Activated T-helper 17 cell treated with anti-CD3 and anti-CD28 coated beads, Interleukin-2, amount 50 U/mL, for 72 hours (primary cell): ENCODE results near the gene ZDHHC17. TPM values are rescaled to one million over a fixed set of nuclear protein-coding genes. Genes with fewer than 3 reads are reported as not detected.
"Not testable (repeated sequence)": the region's sequence is repeated elsewhere in the genome, so short reads cannot be mapped to it uniquely, and the experiment has no call there.

Experiments used
- ATAC-seq: fragments of 150-1000 bp; cut with Tn5 transposase; replicated peaks from 2 replicates; pipeline ENCODE4 v1.10.0; 2021; ENCODE audit warnings: mild to moderate bottlenecking, moderate library complexity
- H3K27ac Mint-ChIP-seq: one replicate; pipeline ENCODE4 v1.8.0; 2022; ENCODE audit warnings: mixed read lengths
- H3K27me3 Mint-ChIP-seq: one replicate; pipeline ENCODE4 v1.8.0; 2022; ENCODE audit warnings: mixed read lengths
- H3K36me3 Mint-ChIP-seq: one replicate; pipeline ENCODE4 v1.8.0; 2022; ENCODE audit warnings: low read depth, mild to moderate bottlenecking, mixed read lengths
- H3K4me1 Mint-ChIP-seq: one replicate; pipeline ENCODE4 v1.8.0; 2022; ENCODE audit warnings: mixed read lengths
- H3K4me3 Mint-ChIP-seq: one replicate; pipeline ENCODE4 v1.8.0; 2022; ENCODE audit warnings: mild to moderate bottlenecking, mixed read lengths
- H3K9me3 Mint-ChIP-seq: one replicate; pipeline ENCODE4 v1.8.0; 2022; ENCODE audit warnings: mixed read lengths
- total RNA-seq, 2 donors: library from RNA; stranded (reverse); gene quantifications; one replicate each; pipeline ENCODE4 v1.2.3, GENCODE V29; 2022

Gene ZDHHC17
- total RNA-seq: 10 to 100 TPM; 26.4 to 48.2 TPM

DNA sequence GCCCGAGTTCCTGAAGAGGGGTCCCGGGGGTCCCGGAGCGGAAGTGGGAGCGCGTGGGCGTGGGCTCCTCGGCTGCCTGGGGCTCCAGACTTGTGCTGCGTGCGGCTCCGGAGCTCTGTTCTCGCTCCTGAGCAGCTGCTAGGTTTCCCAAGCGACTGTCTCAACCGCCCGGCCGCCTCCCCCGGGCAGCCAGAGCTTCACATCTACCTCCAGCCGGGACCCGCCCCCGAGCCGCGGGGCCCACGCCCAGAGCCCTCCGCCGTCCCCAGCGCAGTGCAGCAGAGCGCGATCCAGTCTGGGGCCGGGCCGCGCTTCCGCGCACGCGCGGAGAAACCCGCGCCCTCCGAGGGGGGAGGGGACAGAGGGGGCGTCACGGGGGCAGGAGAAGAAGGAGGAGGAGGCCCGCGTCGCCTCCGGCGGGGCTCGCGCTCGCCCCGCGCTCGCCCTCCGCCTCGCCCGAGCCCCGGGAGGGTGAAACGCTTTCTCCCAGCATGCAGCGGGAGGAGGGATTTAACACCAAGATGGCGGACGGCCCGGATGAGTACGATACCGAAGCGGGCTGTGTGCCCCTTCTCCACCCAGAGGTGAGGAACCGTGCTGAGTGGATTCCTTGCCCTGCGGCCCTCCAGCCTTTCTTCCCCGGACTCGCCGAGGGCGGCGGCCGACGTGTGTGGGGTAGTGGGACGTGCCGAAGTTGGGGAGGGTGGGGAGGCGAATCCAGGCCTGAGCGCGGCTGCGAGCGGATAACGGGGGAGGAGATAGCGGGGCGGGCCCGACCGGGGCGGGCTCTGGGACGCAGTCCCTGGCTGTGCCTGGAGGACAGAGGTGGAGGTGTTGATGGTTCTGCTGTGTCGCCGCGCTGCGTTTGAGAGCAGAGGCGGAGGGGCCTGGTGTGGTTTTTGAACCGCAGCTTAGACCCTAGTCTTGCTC, at the start of gene ZDHHC17:
ZDHHC17 (plus strand) TSS at position 370 of the 930 bp plus-strand sequence; CDS start at position 492, 122 bp downstream.
- peaks cover 10% of the 10 kb centered on the region for H3K36me3 Mint-ChIP-seq
- H3K4me3 Mint-ChIP-seq: peak within 1 kb of the TSS; percentile 96
- H3K9me3 Mint-ChIP-seq: no peaks in the 10 kb centered on the region

DNA sequence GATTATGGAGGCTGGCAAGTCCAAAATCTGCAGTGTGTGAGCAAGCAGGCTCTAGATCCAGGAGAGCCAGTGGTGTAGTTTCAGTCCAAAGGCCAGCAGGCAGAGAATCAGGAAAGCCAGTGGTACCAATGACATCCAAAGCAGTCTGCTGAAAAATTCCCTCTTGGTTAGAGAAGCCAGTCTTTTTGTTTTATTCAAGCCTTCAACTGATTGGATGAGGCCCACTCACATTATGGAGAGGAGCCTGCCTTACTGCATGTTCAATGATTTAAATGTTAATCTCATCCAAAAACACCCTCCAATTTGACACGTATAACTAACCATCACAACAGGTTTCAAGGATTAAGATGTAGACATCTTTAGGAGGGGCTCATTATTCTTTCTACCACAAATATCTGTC, 49.5 kb upstream of the ZDHHC17 start:
- no peak overlapping the region for H3K4me3 Mint-ChIP-seq
- peaks cover 3% of the 10 kb centered on the region for H3K27me3 Mint-ChIP-seq
- no peak overlapping the region for H3K27ac Mint-ChIP-seq
- no peaks in the 10 kb centered on the region for H3K36me3 Mint-ChIP-seq
- H3K4me1 Mint-ChIP-seq: no peaks in the 10 kb centered on the region
- no peaks in the 10 kb centered on the region for H3K9me3 Mint-ChIP-seq
- no peak for ATAC-seq

More for the DNA sequence above, at the start of gene ZDHHC17:
- peak; percentile 90 for ATAC-seq
- Mint-ChIP-seq H3K27me3 (no peaks in the 10 kb centered on the region), H3K27ac (peak within 1 kb of the TSS; percentile 95), H3K4me1 (peaks cover 12% of the 10 kb centered on the region)

DNA sequence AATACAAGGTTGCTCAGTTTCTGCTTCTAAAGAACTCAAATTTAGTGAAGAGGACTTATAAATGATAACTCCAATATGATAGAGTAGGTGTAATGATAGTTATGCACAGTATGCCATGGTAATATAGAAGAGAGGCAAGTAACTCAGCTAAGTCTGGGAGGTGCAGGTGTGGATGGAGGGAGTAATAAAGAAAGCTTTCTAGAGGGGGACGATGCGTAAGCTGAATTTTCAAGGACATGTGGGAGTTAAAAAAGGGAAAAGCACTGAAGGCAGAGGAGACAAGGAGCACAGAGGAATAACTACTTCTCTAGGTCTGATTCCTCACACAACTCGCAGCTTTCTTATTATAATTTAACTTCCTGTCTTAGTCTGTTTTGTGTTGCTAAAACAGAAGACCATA, 49.1 kb upstream of the ZDHHC17 start:
- no peak for ATAC-seq
- Mint-ChIP-seq H3K4me1 (no peaks in the 10 kb centered on the region), H3K27me3 (peaks cover 3% of the 10 kb centered on the region), H3K36me3 (no peaks in the 10 kb centered on the region), H3K9me3 (no peaks in the 10 kb centered on the region), H3K27ac (no peak overlapping the region), H3K4me3 (no peak overlapping the region)

- no peaks in the 10 kb centered on the region for H3K36me3 Mint-ChIP-seq
- no peak overlapping the region for H3K27ac Mint-ChIP-seq
- H3K4me1 Mint-ChIP-seq: no peaks in the 10 kb centered on the region
- ATAC-seq: no peak
- peaks cover 3% of the 10 kb centered on the region for H3K27me3 Mint-ChIP-seq
- H3K4me3 Mint-ChIP-seq: no peak overlapping the region
- H3K9me3 Mint-ChIP-seq: no peaks in the 10 kb centered on the region
These were observed 48.6 kb upstream of the ZDHHC17 start for GRCh38 chr12:76715332-76715731.

DNA sequence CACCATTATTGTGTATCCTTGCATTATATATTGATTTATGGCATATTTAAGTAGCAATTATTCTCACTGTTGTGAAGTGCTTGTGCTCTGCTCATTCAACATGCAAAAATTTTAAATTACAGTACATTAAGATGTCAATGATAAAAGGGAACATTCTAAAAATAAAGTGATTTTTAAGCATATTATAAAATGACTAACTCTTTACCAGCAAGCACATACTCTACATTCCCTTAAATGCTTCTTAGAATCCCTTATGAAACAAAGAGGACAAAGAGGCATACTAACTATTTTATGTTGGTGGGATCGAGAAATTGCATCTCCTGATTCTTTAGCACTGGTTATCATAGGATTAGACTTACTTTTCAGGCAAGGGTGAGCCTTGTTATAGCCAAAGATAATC, 46.6 kb upstream of the ZDHHC17 start:
- no peak overlapping the region for H3K27ac Mint-ChIP-seq
- ATAC-seq: no peak
- no peak overlapping the region for H3K4me3 Mint-ChIP-seq
- peaks cover 3% of the 10 kb centered on the region for H3K27me3 Mint-ChIP-seq
- H3K36me3 Mint-ChIP-seq: no peaks in the 10 kb centered on the region
- H3K9me3 Mint-ChIP-seq: no peaks in the 10 kb centered on the region
- no peaks in the 10 kb centered on the region for H3K4me1 Mint-ChIP-seq

GRCh38 chr12:76719171-76720041, 44.5 kb upstream of the ZDHHC17 start:
- no peaks in the 10 kb centered on the region for H3K27me3 Mint-ChIP-seq
- H3K36me3 Mint-ChIP-seq: no peaks in the 10 kb centered on the region
- no peaks in the 10 kb centered on the region for H3K4me1 Mint-ChIP-seq
- H3K27ac Mint-ChIP-seq: no peak overlapping the region
- no peaks in the 10 kb centered on the region for H3K9me3 Mint-ChIP-seq
- no peak overlapping the region for H3K4me3 Mint-ChIP-seq
- ATAC-seq: no peak

GRCh38 chr12:76720068-76720467, 43.8 kb upstream of the ZDHHC17 start:
- Mint-ChIP-seq H3K36me3 (no peaks in the 10 kb centered on the region), H3K4me1 (no peaks in the 10 kb centered on the region), H3K27ac (no peak overlapping the region), H3K27me3 (no peaks in the 10 kb centered on the region), H3K4me3 (no peak overlapping the region), H3K9me3 (no peaks in the 10 kb centered on the region)
- no peak for ATAC-seq

- no peaks in the 10 kb centered on the region for H3K36me3 Mint-ChIP-seq
- no peak overlapping the region for H3K27ac Mint-ChIP-seq
- H3K4me3 Mint-ChIP-seq: no peak overlapping the region
- no peaks in the 10 kb centered on the region for H3K27me3 Mint-ChIP-seq
- no peak for ATAC-seq
- no peaks in the 10 kb centered on the region for H3K4me1 Mint-ChIP-seq
- H3K9me3 Mint-ChIP-seq: no peaks in the 10 kb centered on the region
These were observed 37.3 kb upstream of the ZDHHC17 start for GRCh38 chr12:76726626-76727025.

DNA sequence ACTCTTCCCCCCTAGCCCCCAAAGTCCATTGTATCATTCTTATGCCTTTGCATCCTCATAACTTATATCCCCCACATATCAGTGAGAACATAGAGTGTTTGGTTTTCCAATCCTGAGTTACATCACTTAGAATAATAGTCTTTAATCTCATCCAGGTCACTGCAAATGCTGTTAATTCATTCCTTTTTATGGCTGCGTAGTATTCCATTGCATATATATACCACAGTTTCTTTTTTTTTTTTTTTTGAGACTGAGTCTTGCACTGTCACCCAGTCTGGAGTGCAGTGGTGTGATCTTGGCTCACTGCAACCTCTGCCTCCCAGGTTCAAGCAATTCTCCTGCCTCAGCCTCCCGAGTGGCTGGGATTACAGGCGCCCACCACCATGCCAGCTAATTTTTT, 31.7 kb upstream of the ZDHHC17 start:
- H3K27ac Mint-ChIP-seq, ATAC-seq, H3K4me1 Mint-ChIP-seq, H3K4me3 Mint-ChIP-seq, H3K9me3 Mint-ChIP-seq, H3K27me3 Mint-ChIP-seq, H3K36me3 Mint-ChIP-seq: not testable (repeated sequence)

DNA sequence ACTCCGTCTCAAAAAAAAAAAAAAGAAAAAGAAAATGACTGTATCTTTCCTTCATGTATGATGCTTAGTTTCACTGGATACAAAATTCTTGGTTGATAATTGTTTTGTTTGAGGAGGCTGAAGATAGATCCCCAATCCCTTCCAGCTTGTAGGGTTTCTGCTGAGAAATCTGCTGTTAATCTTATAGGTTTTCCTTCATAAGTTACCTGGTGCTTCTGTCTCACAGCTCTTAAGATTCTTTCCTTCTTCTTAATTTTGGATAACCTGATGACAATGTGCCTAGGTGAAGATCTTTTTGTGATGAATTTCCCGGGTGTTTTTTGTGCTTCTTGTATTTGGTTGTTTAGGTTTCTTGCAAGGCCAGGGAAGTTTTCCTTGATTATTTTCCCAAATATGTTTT, 26.2 kb upstream of the ZDHHC17 start:
- Mint-ChIP-seq H3K27me3 (peaks cover 15% of the 10 kb centered on the region), H3K9me3 (peaks cover 17% of the 10 kb centered on the region)
- not testable (repeated sequence) for H3K4me3 Mint-ChIP-seq, H3K4me1 Mint-ChIP-seq, H3K36me3 Mint-ChIP-seq, H3K27ac Mint-ChIP-seq, ATAC-seq

DNA sequence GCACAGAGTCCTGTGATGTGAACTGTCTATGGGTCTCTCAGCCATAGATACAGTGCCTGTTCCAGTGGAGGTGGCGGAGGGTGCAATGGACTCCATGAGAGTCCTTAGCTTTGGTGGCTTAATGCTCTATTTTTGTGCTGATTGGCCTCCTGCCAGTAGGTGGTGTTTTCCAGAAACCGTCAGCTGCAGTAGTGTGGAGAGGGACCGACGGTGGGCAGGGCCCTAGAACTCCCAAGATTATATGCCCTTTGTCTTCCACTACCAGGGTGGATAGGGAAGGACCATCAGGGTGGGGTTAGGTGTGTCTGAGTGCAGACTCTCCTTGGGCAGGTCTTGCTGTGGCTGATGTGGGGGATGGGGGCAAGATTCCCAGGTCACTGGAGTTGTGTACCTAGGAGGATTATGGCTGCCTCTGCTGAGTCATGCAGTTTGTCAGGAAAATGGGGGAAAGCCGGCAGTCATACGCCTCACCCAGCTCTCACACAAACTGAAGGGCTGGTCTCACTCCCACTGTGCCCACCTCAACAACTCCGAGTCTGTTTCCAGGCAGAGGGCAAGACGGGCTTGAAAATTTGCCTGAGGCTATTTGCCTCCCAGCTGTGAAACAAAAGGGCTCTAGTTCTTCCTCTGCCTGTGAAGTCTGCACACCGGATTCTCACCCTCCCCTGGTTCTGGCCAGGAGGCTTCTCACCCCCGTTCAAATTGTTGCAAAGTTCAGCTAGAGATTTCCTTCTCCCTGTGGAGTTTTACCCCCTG, 24.9 kb upstream of the ZDHHC17 start:
- H3K27ac Mint-ChIP-seq: no peak overlapping the region
- H3K9me3 Mint-ChIP-seq: peaks cover 17% of the 10 kb centered on the region
- no peaks in the 10 kb centered on the region for H3K36me3 Mint-ChIP-seq
- no peaks in the 10 kb centered on the region for H3K4me1 Mint-ChIP-seq
- peaks cover 20% of the 10 kb centered on the region for H3K27me3 Mint-ChIP-seq
- no peak for ATAC-seq
- no peak overlapping the region for H3K4me3 Mint-ChIP-seq

- Mint-ChIP-seq H3K9me3 (peaks cover 17% of the 10 kb centered on the region), H3K4me1 (no peaks in the 10 kb centered on the region), H3K36me3 (no peaks in the 10 kb centered on the region), H3K4me3 (no peak overlapping the region), H3K27me3 (peaks cover 28% of the 10 kb centered on the region), H3K27ac (no peak overlapping the region)
- ATAC-seq: no peak
These were observed 24.0 kb upstream of the ZDHHC17 start for GRCh38 chr12:76739896-76740295.

DNA sequence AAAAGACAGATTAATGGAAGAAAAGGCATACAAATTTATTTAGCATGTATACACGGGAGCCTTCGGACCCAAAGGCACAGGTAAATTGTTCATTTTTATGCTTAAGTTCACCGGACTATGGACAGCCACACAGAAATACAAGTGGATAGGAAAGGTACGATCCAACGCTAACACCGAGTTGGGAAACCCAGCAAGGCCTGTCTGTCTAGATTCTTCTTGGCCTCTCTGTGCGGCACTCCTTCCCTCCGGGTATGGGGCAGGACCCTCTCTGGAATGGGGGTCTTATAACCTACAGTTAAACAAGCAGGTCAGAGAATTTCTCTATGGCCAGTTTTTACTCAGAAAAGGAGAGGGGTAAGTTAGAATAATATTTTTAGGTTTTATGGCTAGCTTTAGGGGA, 23.4 kb upstream of the ZDHHC17 start:
- Mint-ChIP-seq H3K36me3 (no peaks in the 10 kb centered on the region), H3K9me3 (peaks cover 17% of the 10 kb centered on the region), H3K27me3 (peaks cover 30% of the 10 kb centered on the region), H3K4me3 (no peak overlapping the region), H3K4me1 (no peaks in the 10 kb centered on the region), H3K27ac (no peak overlapping the region)
- ATAC-seq: no peak

GRCh38 chr12:76745343-76745742, 18.6 kb upstream of the ZDHHC17 start:
- Mint-ChIP-seq H3K27ac (no peak overlapping the region), H3K36me3 (no peaks in the 10 kb centered on the region), H3K9me3 (no peaks in the 10 kb centered on the region), H3K4me1 (no peaks in the 10 kb centered on the region), H3K27me3 (peaks cover 22% of the 10 kb centered on the region), H3K4me3 (no peak overlapping the region)
- ATAC-seq: no peak
